ENCODE data around the gene MAD2L2. TPM values are rescaled to one million over a fixed set of nuclear protein-coding genes. Genes with fewer than 3 reads are reported as not detected.

The MAD2L2 gene
- total RNA-seq, 2 experiments from 2014 or later = 59.2 to 63.1 TPM

DNA sequence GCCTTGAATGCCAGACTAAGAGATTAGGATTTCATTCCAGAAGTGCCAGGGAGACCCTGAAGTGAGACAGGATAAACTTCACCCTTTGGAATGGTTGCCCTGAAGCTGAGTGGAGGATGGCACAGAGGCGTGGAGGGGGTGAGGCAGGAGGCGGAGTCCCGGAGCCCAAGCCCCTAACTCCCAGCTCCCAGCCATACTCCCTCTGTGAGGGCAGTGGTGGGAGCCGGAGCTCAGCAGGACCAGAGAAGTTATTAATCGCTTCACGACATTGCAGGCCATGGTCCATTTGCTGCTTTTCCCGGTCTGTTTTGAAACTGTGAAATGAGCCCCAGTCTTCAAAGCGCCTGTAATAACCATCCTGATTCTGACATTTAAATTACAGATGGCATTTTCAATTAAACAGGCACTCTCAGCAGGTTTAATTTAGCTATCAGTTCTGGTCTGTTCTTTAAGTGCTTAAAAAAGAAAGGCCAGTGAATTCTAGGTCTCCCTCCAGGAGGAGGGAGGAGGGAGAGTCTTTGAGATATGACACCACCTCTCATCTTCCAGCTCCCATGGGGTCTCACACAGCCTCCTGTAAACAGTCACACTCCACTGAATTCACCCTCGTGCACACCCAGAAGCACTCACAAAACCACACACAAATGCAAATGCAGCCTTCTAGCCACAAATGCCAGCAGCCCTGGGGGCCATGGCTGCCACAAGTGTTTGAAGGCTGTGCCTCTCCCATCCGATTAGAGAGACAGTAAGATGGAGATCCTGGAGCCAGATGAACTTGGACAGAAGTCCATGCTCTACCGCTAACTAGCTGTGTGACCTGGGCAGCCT is 46.4 kb downstream of the MAD2L2 start:
- DNase-seq = no peak
- H3K4me3 Mint-ChIP-seq = no peak overlapping the region
- ChIA-PET CTCF (interaction anchor here (0.9 kb wide), 1 partner anchor 155 kb away, joined by 3 read pairs; the partner anchor contains the start of gene DISP3), POLR2A (no interaction called here)
- H3K4me1 Mint-ChIP-seq = no peaks in the 10 kb centered on the region
- no peak overlapping the region for H3K27ac Mint-ChIP-seq
- peaks cover 15% of the 10 kb centered on the region for H3K27me3 Mint-ChIP-seq
- no peaks in the 10 kb centered on the region for H3K36me3 Mint-ChIP-seq (ENCODE audit: low read depth)
- H3K9me3 Mint-ChIP-seq = no peaks in the 10 kb centered on the region

DNA sequence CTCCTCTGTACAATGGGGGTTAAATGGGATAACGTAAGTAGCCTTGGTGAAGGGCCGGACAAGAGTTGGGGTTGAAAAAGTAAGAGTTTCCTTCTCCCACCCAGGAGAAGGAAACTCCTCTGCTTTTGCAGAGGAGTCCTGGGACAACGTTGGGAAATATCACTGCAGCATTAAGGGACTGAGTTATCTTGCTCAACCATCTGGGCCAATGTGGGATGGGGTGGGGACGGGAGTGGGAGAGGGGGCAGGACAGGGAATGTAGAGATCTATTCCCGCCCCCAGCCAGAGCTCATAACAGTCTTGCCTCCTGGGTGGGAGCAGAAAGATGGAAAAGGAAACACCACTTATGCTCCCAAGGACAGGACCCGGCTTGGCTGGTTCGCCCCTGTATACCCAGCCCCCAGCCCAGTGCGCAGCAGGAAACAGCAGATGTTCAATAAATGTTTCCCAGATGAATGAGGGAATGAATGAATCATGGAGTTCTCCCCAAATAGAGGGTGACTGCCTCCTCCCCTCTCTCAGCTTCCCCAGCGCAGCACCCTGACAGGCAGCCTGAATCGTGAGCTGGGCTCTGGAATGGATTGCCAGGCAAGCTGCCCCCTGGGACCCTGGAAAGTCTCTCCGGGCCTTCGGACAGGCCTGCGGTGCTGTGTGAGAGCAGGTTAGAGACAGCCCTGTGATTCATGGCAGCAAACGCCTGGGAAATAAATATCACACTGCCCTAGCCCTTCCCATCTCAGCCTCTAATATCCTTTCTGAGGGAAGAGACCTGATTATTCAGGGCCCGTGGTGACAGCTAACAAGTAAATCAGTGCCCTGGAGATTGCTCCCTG is 51.5 kb downstream of the MAD2L2 start:
- CTCF ChIA-PET = interaction anchor here (1.0 kb wide), 1 partner anchor 14 kb away, joined by 3 read pairs; no protein-coding TSS in a partner anchor
- Mint-ChIP-seq H3K4me3 (no peak overlapping the region), H3K36me3 (ENCODE audit: low read depth) (no peaks in the 10 kb centered on the region), H3K27ac (no peak overlapping the region), H3K9me3 (no peaks in the 10 kb centered on the region), H3K27me3 (peaks cover 18% of the 10 kb centered on the region), H3K4me1 (no peaks in the 10 kb centered on the region)
- POLR2A ChIA-PET = no interaction called here
- DNase-seq = no peak

DNA sequence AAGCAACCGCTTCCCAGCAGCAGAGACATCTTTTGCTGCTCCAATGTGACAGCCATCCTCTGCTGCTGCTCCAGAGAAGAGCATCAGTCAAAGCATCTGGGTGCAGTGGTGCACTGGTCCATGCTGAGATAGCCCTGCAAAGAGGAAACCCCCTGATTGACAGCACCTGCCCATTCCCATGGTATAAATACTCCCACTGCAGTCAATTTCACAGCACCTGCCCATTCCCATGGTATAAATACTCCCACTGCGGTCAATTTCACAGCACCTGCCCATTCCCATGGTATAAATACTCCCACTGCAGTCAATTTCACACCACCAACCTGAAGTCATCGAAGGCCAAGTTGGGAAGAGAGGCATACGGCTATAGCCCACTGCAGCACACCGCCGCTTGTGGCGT is 52.2 kb downstream of the MAD2L2 start:
- Mint-ChIP-seq H3K4me3 (no peak overlapping the region), H3K36me3 (ENCODE audit: low read depth) (no peaks in the 10 kb centered on the region), H3K27ac (no peak overlapping the region), H3K9me3 (no peaks in the 10 kb centered on the region), H3K4me1 (no peaks in the 10 kb centered on the region), H3K27me3 (peaks cover 18% of the 10 kb centered on the region)
- CTCF ChIA-PET = interaction anchor here (1.0 kb wide), 1 partner anchor 15 kb away, joined by 3 read pairs; no protein-coding TSS in a partner anchor
- POLR2A ChIA-PET = no interaction called here
- DNase-seq = no peak

DNA sequence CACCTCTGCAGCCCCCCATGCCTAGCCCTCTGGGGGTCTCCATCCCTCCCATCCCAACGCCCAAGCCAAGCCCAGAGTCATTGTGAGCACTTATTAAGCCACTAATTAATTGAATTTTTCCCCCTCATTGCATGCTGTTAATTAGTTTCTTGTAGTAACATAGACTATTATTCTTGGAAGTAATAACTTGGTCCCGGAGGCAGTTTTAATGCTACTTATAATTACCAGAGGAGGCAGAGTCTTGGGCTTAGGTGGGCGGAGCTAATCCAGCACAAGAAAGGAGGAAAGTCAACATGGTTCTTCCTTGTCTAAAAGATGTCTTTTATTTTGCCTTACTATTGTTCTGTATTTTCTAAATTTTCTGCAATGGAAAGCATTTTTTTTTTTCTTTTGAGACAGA is 54.4 kb downstream of the MAD2L2 start:
- POLR2A ChIA-PET = no interaction called here
- no peaks in the 10 kb centered on the region for H3K4me1 Mint-ChIP-seq

More for the DNA sequence above, 54.4 kb downstream of the MAD2L2 start:
- Mint-ChIP-seq H3K9me3 (no peaks in the 10 kb centered on the region), H3K27me3 (peaks cover 22% of the 10 kb centered on the region), H3K27ac (no peak overlapping the region), H3K36me3 (ENCODE audit: low read depth) (no peaks in the 10 kb centered on the region), H3K4me3 (no peak overlapping the region)
- CTCF ChIA-PET = interaction anchor here (1.1 kb wide), 1 partner anchor 17 kb away, joined by 3 read pairs; no protein-coding TSS in a partner anchor
- DNase-seq = no peak

Other genes starting within 250 kb of the MAD2L2 start
- under 1 TPM; 0.18 to 0.38 TPM for gene DISP3, start 202.0 kb downstream of the MAD2L2 start, total RNA-seq
- 1 to 10 TPM; 1.4 to 1.8 TPM for gene FBXO2, start 26.7 kb downstream of the MAD2L2 start, total RNA-seq
- 10 to 100 TPM; 30.4 to 32.4 TPM for gene FBXO44, start 26.3 kb downstream of the MAD2L2 start, total RNA-seq
- 10 to 100 TPM; 37.1 to 37.7 TPM for gene FBXO6, start 16.9 kb downstream of the MAD2L2 start, total RNA-seq
- under 1 TPM; 0.60 TPM for gene DRAXIN, start 10.6 kb upstream of the MAD2L2 start, total RNA-seq
- 10 to 100 TPM; 52.7 to 57.3 TPM for gene AGTRAP, start 55.0 kb upstream of the MAD2L2 start, total RNA-seq
- under 1 TPM in 1 of 2 experiments, not detected in 1; 0.25 TPM for gene C1orf167, start 81.0 kb upstream of the MAD2L2 start, total RNA-seq
- gene MTHFR, start 124.8 kb upstream of the MAD2L2 start, total RNA-seq = 10 to 100 TPM; 29.4 to 32.2 TPM
- 10 to 100 TPM; 18.8 to 19.5 TPM for gene CLCN6, start 125.0 kb upstream of the MAD2L2 start, total RNA-seq
- not detected for gene NPPA, start 166.6 kb upstream of the MAD2L2 start, total RNA-seq
- not detected for gene NPPB, start 177.8 kb upstream of the MAD2L2 start, total RNA-seq
- gene KIAA2013, start 245.3 kb upstream of the MAD2L2 start, total RNA-seq = 10 to 100 TPM; 41.5 to 41.9 TPM